Embryonic facial prominence (tissue), 1 donor: ENCODE data around the gene CENPK.
"Not testable (repeated sequence)": the region's sequence is repeated elsewhere in the genome, so short reads cannot be mapped to it uniquely, and the experiment has no call there.

Experiments
- DNase-seq: peaks from one replicate; pipeline ENCODE4 v3.0.0-alpha.2; 2016; ENCODE audit errors: extremely low spot score

The CENPK gene

GRCh38 chr5:65562731-65563701 is at the start of gene CENPK, which contains the start of gene PPWD1:
TSS of gene CENPK (minus strand) at chr5:65563168. CDS start at chr5:65554907, 8,261 bp downstream.
TSS of gene PPWD1 (plus strand) at chr5:65563296. CDS start at chr5:65563311, 15 bp downstream.
- peak; percentile 94 for DNase-seq

- no peak for DNase-seq
Observed at GRCh38 chr5:65612298-65612907, 49.4 kb upstream of the CENPK start.

GRCh38 chr5:65611524-65611923 is 48.6 kb upstream of the CENPK start:
- DNase-seq = no peak

- DNase-seq = not testable (repeated sequence)
Observed at GRCh38 chr5:65601761-65602160, 38.8 kb upstream of the CENPK start.

GRCh38 chr5:65588694-65589093 is 25.7 kb upstream of the CENPK start:
- no peak for DNase-seq

GRCh38 chr5:65577141-65577540 is 14.2 kb upstream of the CENPK start:
- DNase-seq = no peak

GRCh38 chr5:65570598-65571226 is 7.7 kb upstream of the CENPK start:
- no peak for DNase-seq

- DNase-seq = no peak
Observed at GRCh38 chr5:65566505-65566904, 3.5 kb upstream of the CENPK start.

GRCh38 chr5:65563777-65564176 is 809 bp upstream of the CENPK start:
- no peak for DNase-seq

- DNase-seq = no peak
Observed at GRCh38 chr5:65556718-65557117, 6.2 kb downstream of the CENPK start.

GRCh38 chr5:65556181-65556580 is 6.8 kb downstream of the CENPK start:
- no peak for DNase-seq

- DNase-seq = no peak
Observed at GRCh38 chr5:65555287-65555686, 7.7 kb downstream of the CENPK start.

GRCh38 chr5:65553941-65554340 is 9.0 kb downstream of the CENPK start:
- DNase-seq = no peak

- no peak for DNase-seq
Observed at GRCh38 chr5:65548281-65548680, 14.7 kb downstream of the CENPK start.

GRCh38 chr5:65546141-65546540 is 16.8 kb downstream of the CENPK start:
- DNase-seq = no peak

GRCh38 chr5:65544473-65544872 is 18.5 kb downstream of the CENPK start:
- no peak for DNase-seq

GRCh38 chr5:65539827-65540226 is 23.1 kb downstream of the CENPK start:
- DNase-seq = no peak

- no peak for DNase-seq
Observed at GRCh38 chr5:65535529-65535987, 27.4 kb downstream of the CENPK start.

- no peak for DNase-seq
Observed at GRCh38 chr5:65530904-65531303, 32.1 kb downstream of the CENPK start.

GRCh38 chr5:65525726-65526125 is 37.2 kb downstream of the CENPK start:
- no peak for DNase-seq

GRCh38 chr5:65512170-65512937 is 50.6 kb downstream of the CENPK start:
- no peak for DNase-seq

- no peak for DNase-seq
Observed at GRCh38 chr5:65508978-65509377, 54.0 kb downstream of the CENPK start.
